WTC11 (cell line): ENCODE measurements around the gene TEC. TPM values are rescaled to one million over a fixed set of nuclear protein-coding genes. Genes with fewer than 3 reads are reported as not detected.

Source experiments
- ATAC-seq: fragments of 200-7000 bp; cut with Tn5 transposase; 2 replicates; pipeline ENCODE4 v1.10.0; 2021; ENCODE audit warnings: mild to moderate bottlenecking, moderate library complexity
- CTCF ChIA-PET: fragments of 300-600 bp; sonication (Branson Sonifier 250); formaldehyde crosslinking; loops from one replicate; lab custom pipeline; 2021; ENCODE audit warnings: antibody characterized with exemption; lab: Charles Lee
- POLR2A ChIA-PET: fragments of 350-600 bp; sonication (Branson Sonifier 250); formaldehyde crosslinking; loops from one replicate; lab custom pipeline; 2021; ENCODE audit warnings: antibody characterized with exemption; lab: Charles Lee
- DNase-seq: peaks from one replicate; pipeline ENCODE4 v3.0.0; 2021; ENCODE audit warnings: low spot score
- H3K27ac Mint-ChIP-seq: 2 replicates; pipeline ENCODE4 v1.8.0; 2021; ENCODE audit warnings: mixed read lengths
- H3K27me3 Mint-ChIP-seq: 2 replicates; pipeline ENCODE4 v1.8.0; 2021; ENCODE audit warnings: low read depth, mild to moderate bottlenecking, moderate library complexity, mixed read lengths
- H3K36me3 Mint-ChIP-seq: 2 replicates; pipeline ENCODE4 v1.8.0; 2021; ENCODE audit warnings: mixed read lengths
- H3K4me1 Mint-ChIP-seq: 2 replicates; pipeline ENCODE4 v1.8.0; 2022; ENCODE audit warnings: mixed read lengths
- H3K4me3 Mint-ChIP-seq: 2 replicates; pipeline ENCODE4 v1.8.0; 2021; ENCODE audit warnings: mild to moderate bottlenecking, moderate library complexity, mixed read lengths
- H3K9me3 Mint-ChIP-seq: 2 replicates; pipeline ENCODE4 v1.8.0; 2021; ENCODE audit warnings: mixed read lengths
- ATF1 ChIP-seq: sonication (generic); formaldehyde crosslinking; IDR thresholded peaks from 2 replicates; pipeline ENCODE4 v1.8.1; 2023; ENCODE audit warnings: mild to moderate bottlenecking, moderate library complexity, missing genetic modification reagents
- ATF3 ChIP-seq: sonication (generic); formaldehyde crosslinking; conservative IDR thresholded peaks from 2 replicates; pipeline ENCODE4 v1.8.1; 2022; ENCODE audit warnings: mild to moderate bottlenecking, missing genetic modification reagents
- E2F1 ChIP-seq: sonication (generic); formaldehyde crosslinking; IDR thresholded peaks from 2 replicates; pipeline ENCODE4 v1.8.0; 2022; ENCODE audit warnings: mild to moderate bottlenecking, missing genetic modification reagents
- E2F5 ChIP-seq: sonication (generic); formaldehyde crosslinking; IDR thresholded peaks from 2 replicates; pipeline ENCODE4 v1.8.1; 2022; ENCODE audit warnings: mild to moderate bottlenecking, moderate library complexity, missing genetic modification reagents
- ESRRA ChIP-seq: sonication (generic); formaldehyde crosslinking; IDR thresholded peaks from 2 replicates; pipeline ENCODE4 v1.8.1; 2022; ENCODE audit warnings: mild to moderate bottlenecking, missing genetic modification reagents, borderline replicate concordance
- HMGA2 ChIP-seq: fragments of 250-450 bp; sonication (Bioruptor Pico); IDR thresholded peaks from 2 replicates; pipeline ENCODE4 v1.4.0; 2021; ENCODE audit warnings: mild to moderate bottlenecking, moderate library complexity
- IRF1 ChIP-seq: sonication (generic); formaldehyde crosslinking; IDR thresholded peaks from 2 replicates; pipeline ENCODE4 v1.8.0; 2023; ENCODE audit warnings: missing genetic modification reagents
- KAT7 ChIP-seq: sonication (generic); formaldehyde crosslinking; IDR thresholded peaks from 2 replicates; pipeline ENCODE4 v1.8.1; 2023; ENCODE audit warnings: missing genetic modification reagents, mild to moderate bottlenecking, borderline replicate concordance
- MAX ChIP-seq: sonication (generic); formaldehyde crosslinking; IDR thresholded peaks from 2 replicates; pipeline ENCODE4 v1.8.0; 2022; ENCODE audit warnings: mild to moderate bottlenecking, missing genetic modification reagents
- NFE2L1 ChIP-seq: sonication (generic); formaldehyde crosslinking; IDR thresholded peaks from 2 replicates; pipeline ENCODE4 v1.8.1; 2023; ENCODE audit warnings: missing genetic modification reagents
- NR3C1 ChIP-seq: sonication (generic); formaldehyde crosslinking; conservative IDR thresholded peaks from 2 replicates; pipeline ENCODE4 v1.8.1; 2023; ENCODE audit warnings: low read depth, mild to moderate bottlenecking, missing genetic modification reagents
- RORB ChIP-seq: fragments of 250-450 bp; sonication (Bioruptor Pico); IDR thresholded peaks from 2 replicates; pipeline ENCODE4 v1.9.0; 2021; ENCODE audit warnings: mild to moderate bottlenecking
- SMAD3 ChIP-seq: sonication (generic); formaldehyde crosslinking; IDR thresholded peaks from 2 replicates; pipeline ENCODE4 v1.8.0; 2022; ENCODE audit warnings: missing genetic modification reagents, mild to moderate bottlenecking, borderline replicate concordance
- SOX15 ChIP-seq: fragments of 250-450 bp; sonication (Bioruptor Pico); IDR thresholded peaks from 2 replicates; pipeline ENCODE4 v1.9.0; 2021; ENCODE audit warnings: mild to moderate bottlenecking
- TCF7 ChIP-seq: sonication (generic); formaldehyde crosslinking; IDR thresholded peaks from 2 replicates; pipeline ENCODE4 v1.8.0; 2022; ENCODE audit warnings: mild to moderate bottlenecking, low read depth, missing genetic modification reagents, moderate library complexity
- TEAD4 ChIP-seq: sonication (generic); formaldehyde crosslinking; IDR thresholded peaks from 2 replicates; pipeline ENCODE4 v1.8.0; 2022; ENCODE audit warnings: mild to moderate bottlenecking, missing genetic modification reagents
- ZBTB21 ChIP-seq: sonication (generic); formaldehyde crosslinking; IDR thresholded peaks from 2 replicates; pipeline ENCODE4 v1.8.1; 2023; ENCODE audit warnings: mild to moderate bottlenecking, missing genetic modification reagents, borderline replicate concordance
- ZNF281 ChIP-seq: sonication (generic); formaldehyde crosslinking; IDR thresholded peaks from 2 replicates; pipeline ENCODE4 v1.8.0; 2023; ENCODE audit warnings: mild to moderate bottlenecking, missing genetic modification reagents
- ZNF317 ChIP-seq: sonication (generic); formaldehyde crosslinking; IDR thresholded peaks from 2 replicates; pipeline ENCODE4 v1.8.1; 2023; ENCODE audit warnings: low read depth, mild to moderate bottlenecking, moderate library complexity, missing genetic modification reagents, borderline replicate concordance
- ZNF512 ChIP-seq: sonication (generic); formaldehyde crosslinking; IDR thresholded peaks from 2 replicates; pipeline ENCODE4 v1.8.1; 2022; ENCODE audit warnings: missing genetic modification reagents, borderline replicate concordance
- ZSCAN18 ChIP-seq: fragments of 250-450 bp; sonication (Bioruptor Pico); IDR thresholded peaks from 2 replicates; pipeline ENCODE4 v2.1.2; 2022; ENCODE audit warnings: mild to moderate bottlenecking, moderate library complexity
- total RNA-seq: library from RNA; stranded (reverse); gene quantifications from 3 replicates; pipeline ENCODE4 v1.2.3, GENCODE V29; 2021

Gene TEC
- total RNA-seq, 1 experiment from 2014 or later: 8.8 TPM

- Mint-ChIP-seq H3K36me3 (peaks cover 9% of the 10 kb centered on the region), H3K9me3 (0 out of 2 replicates have a peak, but pooled peaks cover 3% of the 10 kb centered on the region), H3K27me3 (peaks cover 3% of the 10 kb centered on the region; the same call in 1 of the 2 replicates), H3K27ac (no peak overlapping the region), H3K4me1 (peaks cover 50% of the 10 kb centered on the region)
- ATAC-seq (no peak), DNase-seq (no peak)
- POLR2A ChIA-PET: no interaction called here
- no peak for TF ChIP-seq ZNF512
- no peak for TF ChIP-seq ATF1 (CRISPR knock-in tag)
- no peak for TF ChIP-seq ZBTB21 (CRISPR knock-in tag)
- TF ChIP-seq, all 79 proteins: peak for 0
- H3K4me3 Mint-ChIP-seq: no peak overlapping the region
- CTCF ChIA-PET: interaction anchor here (1.2 to 3.6 kb wide), 3 partner anchors 10 to 145 kb away, joined by 3 to 37 read pairs (median 4); no protein-coding TSS in a partner anchor
Measured at GRCh38 chr4:48130100-48130499, 139.5 kb downstream of the TEC start.

GRCh38 chr4:48129307-48130014 lies 140.2 kb downstream of the TEC start:
- CTCF ChIA-PET: interaction anchor here (0.7 to 3.6 kb wide), 7 partner anchors 11 to 182 kb away, joined by 3 to 37 read pairs (median 3); no protein-coding TSS in a partner anchor
- DNase-seq (no peak), ATAC-seq (peak; percentile 23)

More at GRCh38 chr4:48129307-48130014, 140.2 kb downstream of the TEC start:
- H3K36me3 Mint-ChIP-seq: peaks cover 4% of the 10 kb centered on the region
- TF ChIP-seq HMGA2 (CRISPR knock-in tag) (no peak), TCF7 (CRISPR knock-in tag) (no peak), ZNF281 (no peak), RORB (CRISPR knock-in tag) (no peak), MAX (CRISPR knock-in tag) (no peak), ZSCAN18 (CRISPR knock-in tag) (no peak), TEAD4 (no peak), ATF3 (CRISPR knock-in tag) (no peak), SMAD3 (CRISPR knock-in tag) (no peak), E2F1 (no peak), NR3C1 (CRISPR knock-in tag) (no peak), IRF1 (no peak), KAT7 (CRISPR knock-in tag) (no peak), NFE2L1 (CRISPR knock-in tag) (no peak), SOX15 (CRISPR knock-in tag) (no peak), ESRRA (CRISPR knock-in tag) (no peak), ZNF317 (CRISPR knock-in tag) (no peak), E2F5 (CRISPR knock-in tag) (no peak)
- TF ChIP-seq, all 79 proteins: peak for 0
- POLR2A ChIA-PET: no interaction called here
- peaks cover 3% of the 10 kb centered on the region; the same call in 1 of the 2 replicates for H3K27me3 Mint-ChIP-seq
- H3K9me3 Mint-ChIP-seq: 0 out of 2 replicates have a peak, but pooled peaks cover 3% of the 10 kb centered on the region
- H3K4me1 Mint-ChIP-seq: peaks cover 54% of the 10 kb centered on the region
- H3K4me3 Mint-ChIP-seq: no peak overlapping the region
- peak overlapping the region; percentile 57; the same call in 1 of the 2 replicates for H3K27ac Mint-ChIP-seq
